Measurements from ENCODE around the gene CUL5.

- TF ChIP-seq POLR2A (IDR thresholded peaks at IDR 0.05; ENCODE audit: low read length) (no peak), GATA1 (IDR thresholded peaks at IDR 0.05; ENCODE audit: low read depth, low read length) (no peak)
Measured at GRCh38 chr11:108018708-108019107, 10.0 kb downstream of the CUL5 start.
